Measurements from ENCODE around the gene FER.

FER gene

DNA sequence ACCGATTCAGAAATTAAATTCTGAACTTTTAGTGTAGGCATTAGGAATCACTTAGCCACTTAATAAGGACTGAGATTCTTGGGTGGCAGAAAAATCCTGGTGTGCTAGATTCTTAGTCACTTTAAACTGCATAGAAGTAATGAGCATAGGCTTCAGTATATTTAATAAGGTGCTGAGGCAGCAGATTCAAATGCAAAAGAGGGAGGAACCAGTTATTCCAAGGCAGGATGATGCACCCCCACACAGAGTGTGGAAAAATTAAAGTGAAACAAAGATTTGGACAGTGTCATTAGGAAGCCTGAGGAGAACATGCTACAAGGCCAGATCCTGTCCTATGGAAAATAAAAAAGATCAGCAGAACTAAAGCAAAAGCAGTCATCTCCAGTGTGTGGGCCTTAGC is 444.3 kb downstream of the FER start:
- no peak for DNase-seq

DNA sequence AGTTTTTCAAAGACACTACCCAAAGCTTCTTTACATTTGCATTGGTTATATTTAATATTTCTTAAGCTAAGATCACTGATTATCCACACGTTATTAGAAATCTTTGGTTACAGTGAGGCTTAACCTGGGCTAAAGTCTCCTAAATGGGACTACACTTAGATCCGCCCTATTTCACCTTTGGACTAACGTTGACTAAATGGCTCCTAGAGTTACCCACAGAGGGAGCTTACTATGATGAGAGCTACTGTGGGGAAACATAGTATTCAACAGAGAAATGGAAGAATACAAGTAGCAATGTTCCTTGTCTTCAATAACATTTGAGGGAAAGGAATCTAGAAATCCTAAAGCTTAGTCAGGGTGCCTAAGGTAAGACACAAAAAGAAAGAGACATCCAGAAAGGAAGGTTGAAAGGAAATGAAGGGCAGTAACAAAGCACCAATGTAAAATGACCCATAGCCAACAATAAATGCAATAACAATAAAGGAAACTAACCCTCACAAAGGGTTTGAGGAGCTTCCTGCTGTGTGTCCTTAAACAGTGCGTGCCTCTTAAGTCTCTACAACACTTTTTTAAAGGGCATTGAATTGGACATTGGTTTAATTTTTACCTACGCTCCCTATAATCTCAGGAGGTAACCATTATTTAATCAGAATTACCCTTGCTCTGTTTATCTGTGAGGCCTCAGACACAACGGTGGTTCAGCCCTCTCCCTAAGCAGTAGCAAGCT is 445.0 kb downstream of the FER start:
- DNase-seq, result no peak

DNA sequence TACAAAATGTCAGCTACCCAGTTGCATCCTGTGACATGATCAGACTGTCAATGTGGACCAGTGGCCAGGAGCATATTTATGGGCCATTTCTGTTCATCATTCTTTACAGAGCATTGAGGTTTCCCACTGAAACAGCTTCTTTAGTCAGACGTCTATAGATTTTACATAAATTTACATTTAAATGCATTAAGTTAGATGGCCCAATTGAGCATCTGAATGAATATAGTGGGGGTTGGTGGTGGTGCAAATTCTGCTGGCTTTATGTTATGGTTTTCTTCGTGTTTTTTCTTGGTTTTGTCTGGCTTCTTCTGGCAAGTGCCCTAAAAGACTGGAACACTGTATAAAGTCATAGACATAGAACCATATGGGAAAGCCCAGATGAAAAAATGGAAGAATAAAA is 448.0 kb downstream of the FER start:
- DNase-seq, result no peak

DNA sequence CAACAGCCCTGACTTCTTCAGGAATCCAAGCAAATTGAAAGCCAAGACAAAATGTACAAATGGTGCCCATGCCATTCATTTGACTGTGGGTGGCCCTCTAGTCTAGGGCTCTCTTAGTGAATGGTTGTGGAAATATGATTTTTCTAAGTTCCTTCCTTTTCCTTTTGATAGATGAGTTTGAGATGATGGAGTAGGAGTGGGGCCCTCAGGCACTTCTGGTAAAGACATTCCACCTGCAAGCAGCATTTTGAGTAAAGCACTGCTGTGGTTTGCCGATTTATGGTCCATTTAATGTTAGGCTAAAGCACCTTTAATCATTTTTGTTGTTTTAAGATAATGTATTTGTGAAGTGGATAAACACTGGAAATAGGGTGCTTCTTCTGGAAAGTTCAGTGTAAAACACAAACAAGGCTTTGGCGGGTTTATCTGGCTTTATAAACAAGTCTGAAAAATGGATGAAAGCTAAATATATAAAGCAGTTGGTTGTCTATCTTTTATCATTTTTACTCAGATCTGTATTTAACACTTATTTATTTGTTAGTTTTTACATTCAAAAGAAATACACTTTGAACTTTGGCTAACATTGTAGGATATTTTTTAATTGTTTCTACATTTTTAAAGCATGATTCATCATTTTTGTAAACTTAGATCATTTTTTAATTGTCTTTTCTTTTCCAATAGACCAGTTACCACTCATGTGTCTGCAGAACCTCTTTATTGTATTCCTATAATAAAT is 448.6 kb downstream of the FER start:
- no peak for DNase-seq

DNA sequence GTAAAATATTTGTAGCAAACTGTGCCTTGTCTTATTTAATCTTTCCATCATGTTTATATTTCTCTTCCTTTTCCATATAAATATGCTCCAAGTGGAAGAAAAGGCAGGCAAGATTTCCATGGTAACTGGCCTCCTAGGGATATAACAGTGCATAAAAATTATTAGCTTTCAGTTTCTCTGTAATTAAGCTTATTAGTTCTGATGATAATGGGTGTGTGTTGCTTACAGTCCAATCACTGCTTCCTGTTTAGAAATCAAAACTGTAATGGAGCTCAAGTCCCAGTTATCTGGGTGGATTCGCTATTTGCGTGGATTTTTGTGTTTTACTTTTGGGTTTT is 449.1 kb downstream of the FER start:
- no peak for DNase-seq

DNA sequence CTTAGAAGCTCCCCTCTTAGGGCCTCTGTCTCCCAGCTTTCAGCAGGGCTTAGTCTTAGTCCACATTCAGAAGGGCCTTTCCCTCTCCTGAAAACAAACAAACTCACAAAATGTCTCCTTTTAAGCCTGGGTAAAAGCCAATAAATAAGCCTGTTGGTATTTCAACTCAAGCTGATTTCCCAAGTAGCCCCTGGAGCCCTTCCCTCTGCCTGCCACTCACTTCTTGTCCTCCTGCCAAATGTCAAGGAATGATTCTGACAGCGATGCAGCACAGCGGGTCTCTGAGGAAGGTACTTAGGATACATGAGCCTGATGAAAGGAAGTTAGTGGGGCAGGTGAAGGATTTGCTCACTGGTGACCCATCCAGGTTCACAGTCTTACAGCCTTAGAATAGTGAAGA is 451.6 kb downstream of the FER start:
- DNase-seq, result no peak

DNA sequence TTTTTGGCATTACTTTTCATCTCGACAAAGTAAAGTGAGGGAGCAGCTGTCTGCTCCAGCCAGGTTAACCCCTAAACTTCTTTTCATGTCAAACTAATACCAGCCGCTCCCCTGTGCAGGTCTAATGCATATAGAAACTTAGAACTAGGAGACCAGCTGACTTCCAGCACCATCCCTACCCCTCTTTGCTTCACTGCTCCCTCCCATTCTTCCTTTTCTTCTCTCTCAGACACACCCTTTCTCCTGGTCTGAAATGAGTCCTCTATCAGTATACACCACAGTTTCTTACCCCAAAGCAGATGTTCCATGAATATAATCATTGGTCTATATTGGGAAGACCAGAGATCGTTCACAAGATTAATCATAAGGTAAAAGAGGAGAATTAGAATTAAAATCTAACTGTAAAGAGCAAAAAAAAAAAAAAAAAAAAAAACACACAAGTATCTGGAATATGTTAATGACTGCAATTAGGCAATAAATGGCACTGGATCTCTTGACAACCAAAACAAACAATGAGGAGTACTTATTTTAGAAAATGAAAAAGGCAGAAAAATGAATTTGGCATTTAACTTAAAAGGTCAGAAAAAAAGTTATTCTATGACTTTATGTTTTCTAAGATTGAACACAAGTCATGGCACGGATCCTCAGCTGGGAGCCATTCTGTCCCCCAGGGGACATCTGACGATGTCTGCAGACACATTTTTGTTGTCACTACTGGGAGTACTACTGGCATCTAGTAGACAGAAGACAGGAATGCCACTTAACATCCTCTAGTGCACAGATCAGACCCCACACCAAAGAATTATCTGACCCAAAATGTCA is 452.3 kb downstream of the FER start:
- DNase-seq, result no peak

DNA sequence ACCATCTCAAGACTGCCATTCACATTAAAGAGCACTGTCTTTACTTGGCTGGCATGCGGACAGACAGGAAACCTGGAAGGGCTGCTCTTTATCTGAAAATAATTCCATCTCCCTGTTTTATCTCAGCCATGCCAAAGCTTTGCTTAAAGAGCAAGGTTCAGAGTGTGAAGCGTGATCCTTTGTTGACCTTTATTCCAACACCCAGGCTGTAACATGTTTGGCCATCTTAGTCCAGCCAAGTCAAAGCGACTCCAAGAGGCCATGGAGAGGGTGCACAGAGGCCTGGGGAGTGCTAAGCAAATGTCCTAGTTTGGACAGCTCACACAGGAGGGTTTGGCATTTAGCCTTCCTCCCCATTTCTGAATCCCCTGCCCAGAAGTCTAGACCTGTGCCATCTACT is 467.3 kb downstream of the FER start:
- DNase-seq, result no peak

DNA sequence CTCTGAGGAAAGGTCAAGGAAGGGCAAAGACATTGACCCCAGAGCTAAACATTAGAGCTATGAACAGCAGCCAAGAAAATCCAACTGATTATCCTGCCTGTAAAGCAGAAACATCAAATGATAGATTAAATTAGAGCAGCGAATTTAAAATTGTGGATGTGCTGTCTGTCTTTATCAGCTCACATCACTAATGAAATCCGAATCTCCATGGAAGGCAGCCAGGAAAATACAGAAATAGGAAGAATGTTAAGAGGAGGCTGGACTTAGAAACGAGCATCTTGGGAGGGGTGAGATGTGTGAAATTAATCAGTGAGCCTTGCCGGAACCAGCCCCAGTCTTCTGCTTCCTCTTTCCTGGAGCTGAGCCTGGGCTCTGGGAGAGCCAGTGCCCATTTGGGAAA is 471.1 kb downstream of the FER start:
- DNase-seq, result no peak

DNA sequence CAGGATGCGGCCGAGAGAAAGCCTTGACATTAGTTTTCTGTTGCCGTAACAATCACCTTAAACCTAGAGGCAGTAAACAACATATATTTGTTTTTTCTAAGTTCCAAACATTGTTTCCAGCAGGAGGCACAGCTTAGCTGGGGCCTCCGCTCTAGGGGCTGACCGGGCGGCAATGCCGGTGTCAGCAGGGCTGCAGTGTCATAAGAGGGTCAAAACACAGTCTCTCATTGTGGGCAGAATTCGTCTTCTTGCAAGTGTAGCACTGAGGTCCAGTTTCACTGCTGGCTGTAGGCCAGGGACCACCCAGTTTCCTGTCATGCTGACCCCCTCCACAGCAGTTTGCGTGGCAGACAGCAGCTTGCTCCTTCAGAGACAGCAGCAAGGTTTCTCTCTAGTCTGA is 475.8 kb downstream of the FER start:
- DNase-seq, result no peak

DNA sequence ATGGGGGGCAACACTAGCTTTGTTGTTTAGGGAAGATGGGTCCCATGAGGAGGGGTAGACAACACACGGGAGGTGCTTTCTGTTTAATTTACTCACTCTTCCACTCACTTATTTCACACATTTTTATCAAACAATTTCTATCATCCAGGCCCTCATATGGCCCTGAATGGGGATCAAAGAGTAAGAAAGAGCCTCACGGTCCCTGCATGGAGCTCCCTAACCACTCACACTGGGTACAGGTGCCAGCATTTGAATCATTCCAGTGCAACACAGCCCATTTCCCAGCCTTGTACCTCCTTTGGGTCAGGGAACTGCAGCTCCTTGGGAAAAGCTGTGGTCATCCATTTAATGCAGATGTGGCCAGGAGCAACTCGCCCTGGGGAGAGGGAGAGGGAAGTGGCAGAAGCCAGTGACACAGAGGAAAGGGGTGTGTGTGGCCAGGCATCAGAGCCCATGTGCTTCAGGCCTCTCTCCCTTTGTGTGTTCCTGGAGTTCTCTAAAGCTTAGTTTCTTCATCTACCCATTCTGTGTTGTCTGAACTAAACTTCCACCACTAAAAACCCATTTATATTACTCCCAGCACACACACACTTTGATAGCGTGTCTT is 476.7 kb downstream of the FER start:
- DNase-seq, result no peak

DNA sequence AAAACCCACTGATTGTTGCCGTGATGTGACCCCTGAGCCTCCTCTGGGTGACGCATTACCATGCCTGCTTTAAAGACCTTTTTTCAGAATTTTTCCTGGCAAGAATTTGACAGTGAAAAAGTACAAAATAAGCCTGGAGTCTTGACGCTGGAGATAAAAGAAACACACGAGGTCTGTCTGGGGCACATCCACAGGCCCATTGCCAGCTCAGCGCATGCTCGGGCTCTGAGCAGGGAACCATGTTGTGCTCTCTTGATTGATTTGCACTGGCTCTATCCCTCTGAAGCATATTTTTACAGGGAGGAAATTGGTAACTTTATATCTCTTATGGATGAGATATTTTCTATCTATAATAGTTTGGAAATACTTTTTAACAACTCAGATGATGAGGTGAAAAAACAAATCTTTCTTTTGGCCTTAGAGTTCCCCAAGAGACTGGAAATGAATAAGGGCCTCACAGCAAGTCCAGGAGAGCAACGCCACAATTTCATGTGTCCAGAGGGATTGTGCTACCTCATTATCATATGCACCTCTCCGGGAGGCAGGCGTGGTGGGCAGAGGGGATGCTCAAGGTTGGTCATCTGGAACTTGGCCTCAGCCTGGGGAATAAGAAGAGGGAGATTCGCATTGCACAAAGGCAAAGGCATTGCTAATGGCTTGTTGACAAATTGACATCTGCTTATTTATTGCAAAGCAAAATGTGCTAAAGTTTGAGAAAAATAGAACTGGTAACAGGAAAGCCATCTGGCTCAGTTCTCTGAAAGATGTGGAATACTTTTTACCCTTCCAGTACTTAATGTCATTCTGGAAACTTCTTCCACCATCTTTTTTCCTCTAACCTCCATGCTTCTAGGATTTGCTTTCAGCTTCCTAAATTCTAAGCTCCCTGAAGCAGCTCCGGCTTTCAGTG is 478.3 kb downstream of the FER start:
- no peak for DNase-seq

DNA sequence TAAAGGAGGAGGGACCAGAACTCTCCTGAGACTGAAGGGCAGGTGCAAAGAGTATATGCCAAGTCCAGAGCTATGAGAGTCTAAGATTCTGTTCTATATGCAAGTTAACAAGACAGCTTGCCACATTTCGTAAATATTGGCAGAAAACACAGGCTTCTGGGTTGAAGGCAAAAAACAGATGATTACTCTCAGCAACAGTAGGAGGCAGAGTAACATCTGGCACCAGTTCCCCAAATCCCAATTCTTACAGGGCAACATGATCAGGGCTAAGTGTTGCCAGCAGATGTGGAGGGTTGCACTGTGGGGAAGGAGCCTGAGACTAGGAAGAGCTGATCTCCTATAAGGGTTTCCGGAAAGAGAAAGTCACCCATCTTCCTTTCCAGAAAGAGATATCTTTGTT is 482.7 kb downstream of the FER start:
- no peak for DNase-seq

DNA sequence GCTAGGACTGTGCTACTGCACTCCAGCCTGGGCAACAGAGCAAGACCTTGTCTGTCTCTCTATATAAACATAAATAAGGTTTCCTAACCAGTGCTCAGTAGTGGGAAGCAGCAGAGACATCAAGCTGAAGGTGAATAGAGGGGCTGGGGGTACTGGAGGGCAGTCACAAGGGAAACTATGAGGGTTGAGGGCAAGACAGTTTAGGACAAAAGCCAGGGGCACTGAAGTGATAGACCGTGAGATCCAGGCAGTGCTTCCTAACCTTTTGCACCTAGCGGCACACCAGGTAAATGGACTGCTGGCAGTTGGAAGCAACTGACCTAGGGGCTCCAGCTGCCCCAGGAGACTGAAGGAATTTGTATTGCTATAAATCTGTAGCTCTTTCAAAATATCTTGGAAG is 483.6 kb downstream of the FER start:
- no peak for DNase-seq

DNA sequence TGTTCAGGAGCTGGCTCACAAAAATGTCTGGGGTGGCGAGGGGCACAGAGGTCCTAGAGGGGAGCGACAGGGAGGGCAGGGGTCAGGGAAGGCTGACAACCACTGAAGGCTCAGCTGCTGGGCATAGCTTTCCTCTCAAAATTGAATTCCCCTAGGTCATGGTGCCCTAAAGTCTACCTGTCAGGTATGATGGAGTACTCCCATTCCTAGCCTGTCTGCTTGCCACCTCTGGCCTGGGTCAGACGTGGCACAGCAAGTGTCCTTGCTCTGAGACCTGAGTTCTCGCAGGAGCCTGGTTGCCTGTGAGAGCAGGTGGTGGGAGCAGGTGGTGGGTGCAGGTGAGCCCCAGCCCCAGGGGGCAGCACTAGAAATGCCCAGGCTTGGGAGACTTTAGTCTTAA is 486.7 kb downstream of the FER start:
- DNase-seq, result no peak

DNA sequence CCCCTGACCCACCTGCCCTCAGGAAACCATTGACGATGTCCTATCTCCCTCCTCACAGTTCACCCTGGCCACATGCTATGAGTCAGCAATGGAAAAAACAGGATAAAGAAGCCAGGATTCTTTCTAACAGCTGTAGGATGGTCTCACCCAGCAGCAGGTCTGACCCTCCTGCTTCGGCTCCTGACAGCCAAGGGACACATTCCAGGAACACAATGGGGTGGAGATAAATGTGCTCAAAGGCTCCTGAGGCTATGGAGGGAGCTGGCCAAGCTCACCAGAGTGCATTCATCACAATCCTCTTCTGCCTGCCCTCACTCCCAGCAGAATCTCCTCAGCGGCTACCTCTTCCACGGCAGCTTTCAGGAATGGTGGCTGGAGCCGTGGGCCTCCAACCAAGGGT is 491.8 kb downstream of the FER start:
- no peak for DNase-seq

DNA sequence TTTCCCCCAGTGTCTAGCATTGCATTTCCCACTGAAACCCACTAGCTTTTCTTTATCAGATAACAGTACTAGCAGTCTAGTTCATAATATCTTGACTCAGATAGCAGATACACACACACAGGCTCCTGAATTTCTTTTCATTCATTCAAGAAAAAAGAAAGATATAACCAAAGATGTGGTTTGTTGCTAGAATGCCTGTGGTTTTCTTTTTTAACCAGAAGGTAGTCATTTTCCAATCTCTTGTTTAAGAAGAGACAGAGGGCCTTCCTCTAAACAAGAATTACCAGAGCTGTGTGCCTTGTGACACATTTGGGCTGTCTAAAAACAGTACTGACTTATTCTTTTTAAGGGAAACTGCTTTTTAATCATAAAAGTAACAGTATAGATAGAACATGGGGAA is 494.8 kb downstream of the FER start:
- no peak for DNase-seq

DNA sequence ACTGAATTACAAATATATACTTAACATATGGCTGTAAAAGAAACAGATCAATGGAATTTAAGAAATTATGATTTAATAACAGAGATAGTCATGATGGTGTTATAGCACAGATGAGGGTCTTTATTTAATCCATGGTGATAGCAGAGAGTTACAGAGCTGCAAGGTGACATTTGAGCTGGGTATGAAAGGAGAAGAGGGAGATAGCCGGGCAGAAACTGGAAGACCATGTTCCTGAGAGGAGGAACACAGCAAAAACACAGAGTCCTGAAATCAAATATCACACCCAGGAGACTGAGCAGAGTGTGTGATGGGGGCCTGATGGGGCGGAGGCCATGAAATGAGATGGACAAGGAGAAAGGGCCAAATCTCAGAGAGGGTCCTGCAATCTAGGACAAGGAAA is 498.7 kb downstream of the FER start:
- no peak for DNase-seq
